Body of pancreas (tissue), 4 donors: Measurements from ENCODE around the gene CACNA1C. TPM values are rescaled to one million over a fixed set of nuclear protein-coding genes. Genes with fewer than 3 reads are reported as not detected.

Source experiments
- ATAC-seq: fragments of 150-250 bp; one replicate; pipeline ENCODE4 v1.9.1; 2016
- DNase-seq, 4 donors: peaks; one replicate each; pipeline ENCODE4 v3.0.0-alpha.2; 2019
- H3K27ac ChIP-seq, 4 donors: fragments of 200-600 bp; sonication (generic); 1 replicate in 3 of 4; 2 replicates in 1 of 4; pipeline versions ENCODE4 v1.5.1 to v1.6.1; 2016 to 2019; ENCODE audit warnings: mild to moderate bottlenecking in 1 of 4, mixed read lengths in 1 of 4, moderate library complexity in 1 of 4
- H3K27me3 ChIP-seq, 2 donors: fragments of 200-600 bp; sonication (generic); one replicate each; pipeline ENCODE4 v1.6.0; 2016; ENCODE audit warnings: mild to moderate bottlenecking in 1 of 2
- H3K36me3 ChIP-seq, 2 donors: fragments of 200-600 bp; sonication (generic); replicated peaks in 1 of 2; 2 replicates each; pipeline ENCODE4 v1.5.1; 2016; ENCODE audit warnings: low read depth in 2 of 2; ENCODE audit not compliant: insufficient read depth in 1 of 2
- H3K4me1 ChIP-seq: fragments of 200-600 bp; sonication (generic); one replicate; pipeline ENCODE4 v1.6.0; 2016
- H3K4me3 ChIP-seq, 2 donors: fragments of 200-600 bp; sonication (generic); 1 replicate in 1 of 2; 2 replicates in 1 of 2; pipeline ENCODE4 v1.5.1; 2016 to 2019
- H3K9me3 ChIP-seq, 3 donors: fragments of 200-600 bp; sonication (generic); 1 replicate in 2 of 3; 2 replicates in 1 of 3; pipeline ENCODE4 v1.5.1; 2016
- POLR2A ChIP-seq, 3 donors: fragments of 450-650 bp; IDR thresholded peaks; one replicate each; pipeline ENCODE4 v1.6.1; 2016; ENCODE audit warnings: antibody characterized with exemption in 3 of 3, mild to moderate bottlenecking in 2 of 3
- WGBS, 2 donors: methylation state at CpG; one replicate each; pipeline ENCODE4 v1.1.5; 2017; 5-methylcytosine and 5-hydroxymethylcytosine counted together
- intact Hi-C: fragments of 100-400 bp; cut with DNase I; formaldehyde crosslinking; loops from one replicate; pipeline ENCODE4 v1.15.1; 2023
- total RNA-seq, 2 donors: library from RNA; depleted of rRNA; stranded (reverse); fragments of >200 nt; gene quantifications; one replicate each; pipeline ENCODE4 v1.1.0, GENCODE V29; 2016
- TF ChIP-seq, protein P1 (sequence below), 7 experiments: fragments of 450-650 bp in 4 of 7; fragments of 200-600 bp in 3 of 7; sonication (generic) in 3 of 7; IDR thresholded peaks; one replicate each; pipeline ENCODE4 v1.5.1; 2016 to 2019; ENCODE audit warnings: antibody characterized with exemption in 7 of 7

The CACNA1C gene
- total RNA-seq, 2 donors from 2014 or later = 2.3 to 4.4 TPM

DNA sequence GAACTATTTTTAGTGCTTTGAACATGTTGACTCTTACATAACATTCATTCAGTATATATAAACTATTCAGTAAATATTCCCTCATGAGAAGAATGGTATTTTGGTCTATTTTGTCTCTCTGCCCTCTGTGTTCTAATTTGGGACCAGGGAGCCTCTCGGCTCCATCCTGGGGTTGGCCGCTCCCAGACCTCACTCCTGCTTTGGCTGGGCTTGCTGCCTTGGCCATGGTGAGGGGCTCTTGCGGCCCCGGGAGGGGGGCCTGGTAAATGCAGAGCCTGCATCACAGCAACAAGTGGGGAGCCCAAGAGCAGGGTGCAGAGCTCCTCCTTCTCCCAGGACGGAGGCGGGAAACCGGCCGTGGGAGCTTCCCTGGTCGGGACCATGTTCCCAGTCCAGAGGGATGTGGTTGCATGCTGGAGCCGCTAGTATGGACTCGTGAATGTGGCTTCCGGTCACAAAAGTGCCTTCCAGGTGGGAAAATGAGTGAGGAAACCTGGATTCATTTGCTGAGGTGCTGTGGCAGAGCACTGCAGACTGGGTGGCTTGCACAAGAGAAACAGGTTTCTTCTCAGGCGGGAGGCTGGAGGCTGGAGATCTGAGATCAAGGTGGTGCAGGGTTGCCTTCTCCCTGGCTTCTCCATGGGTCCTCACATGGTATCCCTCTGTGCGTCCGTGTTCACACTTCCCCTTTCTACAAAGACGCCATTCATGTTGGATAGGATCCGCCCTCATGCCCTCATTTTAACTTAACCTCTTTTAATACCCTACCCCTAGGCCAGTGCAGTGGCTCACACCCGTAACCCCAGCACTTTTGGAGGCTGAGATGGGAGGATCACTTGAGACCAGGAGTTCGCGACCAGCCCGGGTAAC is 250.2 kb downstream of the CACNA1C start:
- Histone ChIP-seq H3K36me3 (no peaks in the 10 kb centered on the region), H3K4me1 (no peaks in the 10 kb centered on the region), H3K27ac (no peak overlapping the region), H3K4me3 (no peak overlapping the region), H3K27me3 (no peaks in the 10 kb centered on the region), H3K9me3 (no peaks in the 10 kb centered on the region)
- intact Hi-C loops = no loop called here
- WGBS, 2 donors = 69 to 74% methylated on average over 19 to 21 of the region's 21 CpGs
- TF ChIP-seq, protein P1, sequence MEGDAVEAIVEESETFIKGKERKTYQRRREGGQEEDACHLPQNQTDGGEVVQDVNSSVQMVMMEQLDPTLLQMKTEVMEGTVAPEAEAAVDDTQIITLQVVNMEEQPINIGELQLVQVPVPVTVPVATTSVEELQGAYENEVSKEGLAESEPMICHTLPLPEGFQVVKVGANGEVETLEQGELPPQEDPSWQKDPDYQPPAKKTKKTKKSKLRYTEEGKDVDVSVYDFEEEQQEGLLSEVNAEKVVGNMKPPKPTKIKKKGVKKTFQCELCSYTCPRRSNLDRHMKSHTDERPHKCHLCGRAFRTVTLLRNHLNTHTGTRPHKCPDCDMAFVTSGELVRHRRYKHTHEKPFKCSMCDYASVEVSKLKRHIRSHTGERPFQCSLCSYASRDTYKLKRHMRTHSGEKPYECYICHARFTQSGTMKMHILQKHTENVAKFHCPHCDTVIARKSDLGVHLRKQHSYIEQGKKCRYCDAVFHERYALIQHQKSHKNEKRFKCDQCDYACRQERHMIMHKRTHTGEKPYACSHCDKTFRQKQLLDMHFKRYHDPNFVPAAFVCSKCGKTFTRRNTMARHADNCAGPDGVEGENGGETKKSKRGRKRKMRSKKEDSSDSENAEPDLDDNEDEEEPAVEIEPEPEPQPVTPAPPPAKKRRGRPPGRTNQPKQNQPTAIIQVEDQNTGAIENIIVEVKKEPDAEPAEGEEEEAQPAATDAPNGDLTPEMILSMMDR (IDR thresholded peaks at IDR 0.05) = no peak
- no peak for TF ChIP-seq POLR2A (IDR thresholded peaks at IDR 0.05)
- DNase-seq (no peak), ATAC-seq (no peak)

DNA sequence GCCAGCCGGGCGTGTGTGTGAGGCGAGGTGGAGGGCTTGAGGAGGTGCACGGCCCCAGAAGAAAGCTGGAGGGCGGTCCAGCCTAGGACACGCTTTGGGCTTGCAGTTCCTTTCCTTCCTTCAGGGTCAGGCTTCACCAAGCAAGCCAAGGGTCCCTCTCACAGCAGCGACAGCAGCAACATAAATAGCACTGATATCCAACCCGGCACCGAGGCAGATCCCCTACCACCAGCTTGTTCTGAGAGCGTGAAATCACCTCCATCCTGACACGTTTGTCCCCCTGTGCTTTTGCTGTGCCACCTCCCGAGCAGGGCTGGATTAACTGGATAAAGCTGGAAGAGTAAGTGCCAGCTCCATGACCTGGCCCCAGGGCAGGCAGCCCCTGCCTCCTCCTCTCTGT is 251.4 kb downstream of the CACNA1C start:
- no peak for ATAC-seq
- no peaks in the 10 kb centered on the region for H3K9me3 ChIP-seq
- 55 to 64% methylated on average over 12 of the region's 12 CpGs for WGBS, 2 donors
- H3K27ac ChIP-seq = no peak overlapping the region
- no peaks in the 10 kb centered on the region for H3K36me3 ChIP-seq
- TF ChIP-seq POLR2A (IDR thresholded peaks at IDR 0.05) = no peak
- TF ChIP-seq, protein P1 (IDR thresholded peaks at IDR 0.05) = no peak
- H3K4me1 ChIP-seq = no peaks in the 10 kb centered on the region
- no peak for DNase-seq
- H3K4me3 ChIP-seq = no peak overlapping the region
- H3K27me3 ChIP-seq = no peaks in the 10 kb centered on the region
- intact Hi-C loops = no loop called here

DNA sequence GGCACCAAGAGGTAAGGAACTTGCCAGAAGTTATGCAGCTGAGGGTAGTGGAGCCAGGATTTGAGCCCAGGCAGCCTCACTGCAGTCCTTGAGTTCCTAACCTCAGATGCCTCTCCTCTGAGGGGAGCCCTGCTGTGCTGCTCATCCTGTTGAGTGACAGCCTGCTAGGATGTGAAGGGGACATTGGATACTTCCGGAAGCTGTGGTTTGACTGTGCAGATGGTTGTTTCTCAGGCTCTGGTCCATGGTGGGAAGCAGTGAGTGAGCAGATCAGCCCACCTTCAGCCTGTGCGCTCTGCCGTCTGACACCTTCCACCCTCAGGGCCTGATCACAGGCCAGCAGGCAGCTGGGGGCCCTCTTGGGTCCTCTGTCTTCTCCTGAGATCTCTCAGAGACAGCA is 253.2 kb downstream of the CACNA1C start:
- H3K27ac ChIP-seq = no peak overlapping the region
- H3K4me1 ChIP-seq = no peaks in the 10 kb centered on the region
- H3K9me3 ChIP-seq = no peaks in the 10 kb centered on the region
- no peaks in the 10 kb centered on the region for H3K27me3 ChIP-seq
- no peak overlapping the region for H3K4me3 ChIP-seq
- DNase-seq (no peak), ATAC-seq (no peak)
- no peaks in the 10 kb centered on the region for H3K36me3 ChIP-seq
- TF ChIP-seq, protein P1 (IDR thresholded peaks at IDR 0.05) = no peak
- TF ChIP-seq POLR2A (IDR thresholded peaks at IDR 0.05) = no peak
- intact Hi-C loops = no loop called here
- WGBS, 2 donors = 54 to 61% methylated on average over 3 of the region's 3 CpGs

DNA sequence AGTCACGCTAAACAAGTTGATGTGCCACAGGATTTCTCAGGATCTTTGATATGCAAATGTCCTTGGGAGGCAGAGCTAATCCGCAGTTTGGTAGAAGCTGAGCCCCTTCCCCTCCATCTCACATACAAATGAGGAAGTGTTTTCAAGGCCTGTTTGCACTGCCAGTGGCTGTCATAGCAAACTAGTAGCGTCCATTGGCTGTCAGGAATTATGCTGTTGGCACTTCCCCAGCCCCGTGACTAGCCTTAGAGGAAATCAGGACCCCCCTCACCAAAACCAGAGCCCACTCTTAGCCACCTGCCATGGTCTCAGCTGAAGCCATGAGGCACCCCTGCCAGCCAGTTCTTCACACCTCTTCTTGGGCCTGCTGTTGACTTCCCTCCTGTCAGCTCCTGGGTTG is 253.9 kb downstream of the CACNA1C start:
- Histone ChIP-seq H3K4me1 (no peaks in the 10 kb centered on the region), H3K36me3 (no peaks in the 10 kb centered on the region), H3K27me3 (no peaks in the 10 kb centered on the region), H3K27ac (no peak overlapping the region), H3K4me3 (no peak overlapping the region), H3K9me3 (no peaks in the 10 kb centered on the region)
- no peak for ATAC-seq
- no peak for TF ChIP-seq POLR2A (IDR thresholded peaks at IDR 0.05)
- TF ChIP-seq, protein P1 (IDR thresholded peaks at IDR 0.05) = no peak
- WGBS, 2 donors = 51 to 57% methylated on average over 3 to 4 of the region's 4 CpGs
- no peak for DNase-seq
- intact Hi-C loops = no loop called here

DNA sequence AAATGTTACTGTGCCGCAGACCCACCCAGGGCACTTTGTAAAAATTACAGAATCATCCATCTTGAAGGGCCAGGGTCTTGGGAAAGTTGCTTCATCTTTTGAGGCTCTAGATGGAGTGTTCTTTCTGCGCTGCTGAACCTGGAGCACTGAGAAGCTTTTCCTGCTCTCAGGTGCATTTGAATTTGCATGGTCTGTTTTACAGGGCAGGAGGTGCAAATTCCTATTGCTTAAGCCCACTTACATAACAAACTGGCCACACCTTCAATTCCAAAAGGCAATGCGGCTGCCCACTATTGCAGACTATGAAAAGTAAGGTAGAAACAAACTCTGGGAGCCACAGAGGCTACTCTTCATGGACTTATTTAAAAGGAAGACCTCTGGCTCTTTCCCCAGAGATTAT is 254.8 kb downstream of the CACNA1C start:
- Histone ChIP-seq H3K9me3 (no peaks in the 10 kb centered on the region), H3K27ac (no peak overlapping the region), H3K4me3 (no peak overlapping the region), H3K36me3 (no peaks in the 10 kb centered on the region), H3K27me3 (no peaks in the 10 kb centered on the region), H3K4me1 (no peaks in the 10 kb centered on the region)
- intact Hi-C loops = no loop called here
- 84 to 94% methylated on average over 3 of the region's 3 CpGs for WGBS, 2 donors
- ATAC-seq (no peak), DNase-seq (no peak)
- TF ChIP-seq, protein P1 (IDR thresholded peaks at IDR 0.05) = no peak
- TF ChIP-seq POLR2A (IDR thresholded peaks at IDR 0.05) = no peak
